Lung microvascular endothelial cell (primary cell): ENCODE results near the gene CARD14. TPM values are rescaled to one million over a fixed set of nuclear protein-coding genes. Genes with fewer than 3 reads are reported as not detected.
A peak's percentile ranks its signal among the peaks of the same experiment; 100 is the strongest.

Experiments
- DNase-seq, 2 donors: peaks; one replicate each; pipeline versions ENCODE4 v3.0.0 to v3.0.0-alpha.2; 2010; ENCODE audit warnings: low read depth in 2 of 2
- total RNA-seq: library from RNA; depleted of rRNA; stranded (reverse); fragments of >200 nt; gene quantifications from 2 replicates; pipeline ENCODE4 v1.2.1, GENCODE V29; 2014

The CARD14 gene
- 0.22 and 0.40 TPM in 2 replicates for total RNA-seq

GRCh38 chr17:80169784-80170500 is at the start of gene CARD14:
CARD14 (plus strand) TSS chr17:80170030; CDS start chr17:80181439, 11,409 bp downstream.
- DNase-seq: no peak

DNA sequence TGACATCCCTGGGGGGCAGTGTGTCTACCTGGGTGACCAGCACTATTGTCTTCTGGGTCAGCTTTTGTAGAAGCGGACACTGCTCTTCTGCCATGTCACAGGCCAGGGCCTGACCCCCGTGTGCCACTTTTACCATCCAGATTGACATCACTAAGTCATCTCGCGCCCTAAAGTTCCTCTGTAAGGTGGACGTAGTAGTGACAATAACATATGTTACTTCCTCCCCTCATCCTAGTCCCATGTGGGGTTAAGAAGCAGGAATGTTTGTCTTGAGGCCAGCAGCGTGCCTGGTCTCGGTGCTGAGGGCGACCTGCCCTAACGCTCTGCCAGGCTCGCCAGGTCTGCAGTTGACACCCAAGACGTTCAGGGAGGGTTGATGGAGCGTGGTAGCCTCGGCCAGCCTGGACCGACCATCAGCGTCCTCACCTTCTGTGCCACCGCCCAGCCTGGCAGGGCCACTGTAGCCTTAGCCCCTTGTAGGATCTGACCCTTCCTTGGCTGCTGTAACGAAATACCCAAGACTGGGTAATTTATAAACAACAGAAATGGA is 47.7 kb upstream of the CARD14 start:
- DNase-seq: no peak

DNA sequence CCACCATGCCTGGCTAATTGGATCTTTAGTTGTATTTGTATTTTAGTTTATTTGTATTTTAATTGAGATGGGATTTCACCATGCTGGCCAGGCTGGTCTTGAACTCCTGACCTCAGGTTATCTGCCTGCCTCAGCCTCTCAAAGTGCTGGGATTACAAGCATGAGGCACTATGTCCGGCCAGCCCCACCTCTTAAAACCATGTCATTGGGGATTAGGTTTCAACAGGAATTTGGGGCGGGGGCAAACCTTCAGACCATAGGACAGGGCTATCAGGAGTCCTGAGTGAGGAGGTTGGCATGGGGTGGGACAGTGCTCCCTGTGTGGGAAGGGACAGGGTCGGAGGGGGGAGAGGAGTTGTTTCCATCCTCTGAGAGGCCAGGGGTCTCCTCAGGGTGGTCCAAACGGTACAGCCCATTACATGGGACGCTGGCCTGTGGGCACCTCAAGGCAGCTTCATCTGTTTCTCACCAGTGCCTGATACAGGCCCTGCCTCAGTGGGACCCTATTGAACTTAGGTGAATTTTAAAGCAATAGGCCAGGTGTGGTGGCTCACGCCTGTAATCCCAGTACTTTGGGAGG is 46.8 kb upstream of the CARD14 start:
- no peak for DNase-seq

DNA sequence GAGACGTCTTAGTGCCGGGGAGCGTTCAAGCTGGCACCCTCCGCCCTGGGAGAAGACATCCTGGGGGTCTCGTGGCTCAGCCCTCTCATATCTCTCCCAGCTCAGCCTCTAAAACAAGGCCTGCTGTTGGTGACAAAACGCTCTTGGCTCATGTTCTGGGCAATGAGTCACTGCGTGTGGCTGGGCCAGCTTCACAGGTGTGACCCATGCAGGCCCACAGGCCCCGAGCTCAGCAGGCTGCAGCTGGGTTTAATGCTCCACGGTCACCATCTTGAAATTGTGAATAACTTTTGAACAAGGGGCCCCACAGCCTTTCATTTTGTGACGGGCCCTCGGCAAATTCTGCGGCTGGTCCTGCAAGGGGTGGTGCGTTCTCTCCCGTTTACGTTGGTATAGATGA is 46.0 kb upstream of the CARD14 start:
- peak in 1 of 2 donors; percentile 62 for DNase-seq

DNA sequence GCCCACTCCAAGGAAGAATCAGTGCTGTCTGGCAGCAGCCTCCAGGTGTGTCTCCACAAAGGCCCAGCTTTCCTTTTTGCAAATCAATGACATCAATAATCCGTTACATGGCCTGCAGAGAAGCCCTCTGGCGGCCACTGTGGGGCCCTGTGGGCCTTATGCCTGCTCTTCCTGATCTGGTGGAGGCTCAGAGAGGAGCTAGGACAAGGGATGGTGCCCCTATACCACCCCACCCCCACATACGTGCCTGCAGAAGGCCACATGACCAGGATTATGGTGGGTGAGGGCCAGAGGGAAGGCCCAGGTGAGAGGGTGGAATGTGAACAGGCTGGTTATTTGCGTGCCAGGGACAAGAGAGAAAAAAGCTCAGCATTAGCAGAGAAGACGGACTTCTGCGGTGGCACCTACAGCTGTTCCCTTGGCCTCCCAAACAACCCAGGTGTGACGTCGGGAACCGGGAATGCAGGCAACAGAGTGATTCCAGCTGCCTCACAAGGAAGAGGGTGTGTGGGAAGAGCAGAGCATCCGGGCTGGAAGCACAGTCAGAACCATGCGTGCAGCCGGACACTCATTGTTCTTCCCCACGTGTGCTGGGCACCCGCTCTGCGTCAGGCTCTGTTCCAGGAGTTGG is 45.4 kb upstream of the CARD14 start:
- DNase-seq: peak; percentile 68 to 72

- DNase-seq: peak in 1 of 2 donors; percentile 84
These were observed 44.0 kb upstream of the CARD14 start for GRCh38 chr17:80125656-80126448.

DNA sequence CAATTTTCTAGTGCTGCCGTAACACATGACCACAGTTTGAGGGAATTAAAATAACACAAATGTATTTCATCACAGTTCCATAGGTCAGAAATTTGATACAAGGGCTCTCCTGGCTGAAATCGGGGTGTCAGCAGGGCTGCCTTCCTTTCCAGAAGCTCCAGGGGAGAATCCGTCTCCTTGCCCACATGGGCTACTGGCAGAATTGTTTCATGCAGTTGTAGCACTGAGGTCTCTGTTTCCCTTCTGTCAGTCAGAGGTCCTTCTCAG is 43.4 kb upstream of the CARD14 start:
- DNase-seq: no peak

- peak in 1 of 2 donors; percentile 30 for DNase-seq
These were observed 40.7 kb upstream of the CARD14 start for GRCh38 chr17:80129006-80129565.

DNA sequence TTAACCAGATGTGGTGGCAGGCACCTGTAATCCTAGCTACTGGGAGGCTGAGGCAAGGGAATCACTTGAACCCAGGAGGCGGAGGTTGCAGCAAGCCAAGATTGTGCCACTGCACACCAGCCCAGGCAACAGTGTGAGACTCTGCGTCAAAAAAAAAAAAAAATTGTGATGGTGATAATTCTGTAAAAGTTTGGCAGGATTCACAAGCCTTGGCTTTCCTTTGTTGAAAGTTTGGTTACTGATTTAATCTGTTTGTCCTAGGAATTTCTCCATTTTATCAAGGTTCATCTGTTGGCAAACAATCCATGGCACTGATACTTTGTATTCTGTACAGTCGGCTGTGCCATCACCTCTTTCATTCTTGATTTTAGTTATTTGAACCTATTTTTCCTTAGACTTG is 38.8 kb upstream of the CARD14 start:
- no peak for DNase-seq

DNA sequence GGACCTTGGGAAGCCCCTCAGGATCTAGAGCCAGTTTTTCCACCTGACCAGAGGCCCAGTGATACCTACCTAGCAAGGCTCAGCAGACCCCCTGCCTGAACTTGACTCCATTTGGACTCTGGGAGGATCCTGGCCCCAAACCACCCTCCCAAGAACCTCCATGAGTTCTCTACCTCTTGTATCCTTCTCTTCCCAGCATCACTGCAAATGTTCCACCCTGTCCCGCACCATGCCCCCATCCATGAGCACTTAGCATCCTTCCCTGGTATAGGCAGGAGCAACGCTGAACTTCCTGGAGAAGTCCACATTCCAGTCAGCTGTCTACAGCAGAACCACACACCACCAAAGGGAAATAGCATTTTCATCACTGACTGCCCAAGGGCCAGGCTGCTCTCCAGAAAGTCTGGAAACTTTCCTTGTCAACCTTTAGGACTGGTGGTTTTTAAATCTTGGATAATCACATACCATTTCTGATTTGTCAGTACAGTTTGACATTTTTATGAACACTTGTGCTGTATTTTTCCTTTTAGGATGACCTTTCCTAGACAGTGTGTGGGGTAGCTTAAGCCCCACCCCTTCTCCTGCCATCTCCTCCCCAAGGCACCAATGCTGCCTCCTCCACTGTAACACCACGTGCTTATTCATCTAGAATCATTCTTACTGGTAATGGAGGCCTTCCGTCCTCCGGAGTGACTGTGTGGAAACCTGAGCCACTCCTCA is 36.8 kb upstream of the CARD14 start:
- DNase-seq: no peak

DNA sequence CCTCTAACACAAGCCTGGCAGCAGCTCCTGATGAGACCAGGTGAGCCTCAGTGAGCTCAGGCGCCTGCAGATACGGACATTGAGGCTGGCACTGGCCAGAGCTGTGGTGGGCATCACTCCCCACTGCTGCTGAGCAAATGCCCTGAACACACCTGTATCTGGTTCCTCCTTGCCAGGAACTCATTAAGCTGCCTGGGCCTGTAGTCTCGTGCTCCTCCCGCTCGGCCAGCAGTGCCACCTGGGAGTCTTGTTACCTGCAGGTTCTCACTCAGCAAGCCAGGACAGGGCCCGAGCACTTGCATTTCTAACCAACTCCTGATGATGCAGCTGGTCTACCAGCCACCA is 36.2 kb upstream of the CARD14 start:
- DNase-seq: no peak

DNA sequence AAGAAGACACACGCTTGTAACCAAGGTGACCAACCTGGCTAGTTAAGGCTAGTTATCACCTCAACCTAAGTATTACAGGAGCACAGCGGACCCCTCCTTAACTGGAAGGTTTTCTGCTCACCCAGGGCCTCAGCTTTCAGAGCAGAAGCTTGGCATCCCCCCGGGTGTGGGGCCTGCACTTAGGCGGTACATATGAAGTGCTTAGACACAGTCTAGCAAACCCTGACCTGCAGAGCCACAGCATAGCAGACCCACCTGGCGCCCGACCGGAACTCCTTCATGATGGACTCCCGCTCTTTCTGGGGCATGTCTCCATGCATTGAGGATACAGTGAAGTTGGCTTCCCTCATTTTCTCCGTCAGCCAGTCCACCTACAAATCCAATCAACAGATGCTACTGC is 32.7 kb upstream of the CARD14 start:
- DNase-seq: no peak

GRCh38 chr17:80138856-80139426 is 30.9 kb upstream of the CARD14 start:
- DNase-seq: no peak

DNA sequence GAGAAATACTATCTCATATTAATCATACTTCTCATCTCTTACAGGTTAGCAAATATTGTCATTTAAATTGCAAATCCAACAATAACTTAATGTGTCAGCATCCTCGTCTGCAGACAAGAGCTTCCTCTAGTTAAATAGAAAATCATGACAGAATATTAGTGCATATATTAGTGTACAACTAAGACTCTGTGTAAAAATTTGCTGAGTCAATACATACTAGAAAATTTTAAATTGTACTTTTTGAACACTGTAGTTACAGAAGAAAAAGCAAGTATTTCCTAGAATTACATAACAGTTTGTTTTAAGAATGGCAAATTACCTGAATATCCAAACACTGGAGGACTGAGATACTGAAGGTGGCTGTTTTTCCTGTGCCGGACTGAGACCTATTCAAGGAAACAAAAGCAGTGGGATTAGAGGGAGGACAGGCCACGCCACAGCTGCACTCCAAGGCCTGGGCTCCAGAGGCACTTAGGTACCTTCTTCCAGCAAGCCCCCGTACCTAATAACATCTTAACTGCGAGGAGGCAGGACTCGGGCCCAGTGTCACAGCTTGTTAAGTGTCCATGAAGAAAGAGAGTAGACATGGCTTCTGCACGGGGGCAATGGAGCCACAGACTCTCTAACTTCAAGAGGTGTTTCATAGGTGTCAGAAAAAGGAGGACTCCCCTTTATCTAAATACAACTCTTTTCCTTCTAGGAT is 28.2 kb upstream of the CARD14 start:
- no peak for DNase-seq

DNA sequence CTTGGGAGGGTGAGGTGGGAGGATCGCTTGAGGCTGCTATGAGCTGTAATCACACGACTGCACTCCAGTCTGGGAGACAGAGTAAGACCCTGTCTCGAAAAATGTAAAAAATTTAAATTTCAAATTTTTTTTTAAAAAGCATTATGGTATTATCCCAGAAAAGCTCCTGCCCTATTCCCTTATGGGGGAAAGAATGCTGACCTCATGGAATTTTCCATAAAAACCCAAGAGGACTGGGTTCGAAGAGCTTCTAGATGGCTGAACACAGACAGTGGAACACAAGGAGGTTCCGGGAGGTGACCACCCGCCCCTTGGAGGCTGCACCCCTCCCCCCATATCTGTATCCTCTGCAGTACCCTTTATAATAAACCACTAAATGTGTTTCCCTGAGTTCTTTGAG is 26.9 kb upstream of the CARD14 start:
- DNase-seq: no peak

DNA sequence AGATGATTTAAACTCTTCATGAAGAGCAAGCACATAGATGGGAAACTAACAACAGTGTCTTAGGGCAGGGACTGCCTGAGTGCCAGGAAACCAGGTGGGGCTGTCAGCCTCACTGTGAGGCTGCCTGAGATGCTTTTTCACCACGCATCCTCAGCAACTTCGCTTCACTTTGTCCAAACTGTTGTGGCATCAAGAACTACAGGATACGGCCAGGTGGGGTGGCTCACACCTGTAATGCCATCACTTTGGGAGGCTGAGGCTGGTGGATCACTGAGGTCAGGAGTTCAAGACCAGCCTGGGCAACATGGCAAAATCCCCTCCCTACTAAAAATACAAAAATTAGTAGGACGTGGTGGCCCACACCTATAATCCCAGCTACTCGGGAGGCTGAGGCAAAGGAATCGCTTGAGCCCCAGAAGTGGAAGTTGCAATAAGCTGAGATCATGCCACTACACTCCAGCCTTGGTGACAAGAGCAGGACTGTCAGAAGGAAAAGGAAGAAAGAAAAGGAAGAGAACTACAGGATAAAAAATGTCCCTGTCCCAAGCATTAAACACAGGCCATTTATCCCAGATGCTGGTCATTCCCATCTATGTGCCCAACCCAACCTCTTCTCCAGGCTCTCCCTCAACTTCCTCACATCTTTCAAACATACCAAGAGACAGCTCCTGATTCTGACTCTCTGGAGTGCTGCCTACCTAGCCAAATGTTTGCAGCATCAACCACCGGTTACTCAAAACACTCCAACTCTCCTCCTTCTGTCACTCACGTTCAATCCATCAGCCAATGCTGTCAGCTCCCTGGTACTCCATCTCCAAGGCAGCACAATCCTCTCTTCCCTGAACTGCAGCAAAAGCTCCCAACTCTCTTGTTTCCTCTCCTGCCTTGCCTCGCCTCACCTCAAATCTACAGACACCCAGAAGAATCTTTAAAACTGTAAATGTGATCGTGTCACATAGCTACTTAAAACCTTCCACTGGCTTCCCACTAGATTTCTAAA is 24.5 kb upstream of the CARD14 start:
- DNase-seq: peak in 1 of 2 donors; percentile 4

- DNase-seq: peak; percentile 10 to 27
These were observed 23.5 kb upstream of the CARD14 start for GRCh38 chr17:80146121-80147034.
